Epithelial cell of esophagus (primary cell): Measurements from ENCODE around the gene MYOF.

Source experiments
- DNase-seq: peaks from one replicate; pipeline ENCODE4 v3.0.0; 2010; ENCODE audit warnings: low read depth
- H3K4me3 ChIP-seq: 2 replicates; pipeline ENCODE4 v1.5.1; 2011; ENCODE audit warnings: mild to moderate bottlenecking, low read length, control low read depth
- TF ChIP-seq, protein P1 (sequence below): IDR thresholded peaks from 2 replicates; pipeline ENCODE4 v1.5.1; 2011; ENCODE audit warnings: low read depth, mild to moderate bottlenecking, low read length, control low read depth, inconsistent platforms; ENCODE audit not compliant: insufficient read depth; ENCODE audit errors: missing control alignments

MYOF gene

DNA sequence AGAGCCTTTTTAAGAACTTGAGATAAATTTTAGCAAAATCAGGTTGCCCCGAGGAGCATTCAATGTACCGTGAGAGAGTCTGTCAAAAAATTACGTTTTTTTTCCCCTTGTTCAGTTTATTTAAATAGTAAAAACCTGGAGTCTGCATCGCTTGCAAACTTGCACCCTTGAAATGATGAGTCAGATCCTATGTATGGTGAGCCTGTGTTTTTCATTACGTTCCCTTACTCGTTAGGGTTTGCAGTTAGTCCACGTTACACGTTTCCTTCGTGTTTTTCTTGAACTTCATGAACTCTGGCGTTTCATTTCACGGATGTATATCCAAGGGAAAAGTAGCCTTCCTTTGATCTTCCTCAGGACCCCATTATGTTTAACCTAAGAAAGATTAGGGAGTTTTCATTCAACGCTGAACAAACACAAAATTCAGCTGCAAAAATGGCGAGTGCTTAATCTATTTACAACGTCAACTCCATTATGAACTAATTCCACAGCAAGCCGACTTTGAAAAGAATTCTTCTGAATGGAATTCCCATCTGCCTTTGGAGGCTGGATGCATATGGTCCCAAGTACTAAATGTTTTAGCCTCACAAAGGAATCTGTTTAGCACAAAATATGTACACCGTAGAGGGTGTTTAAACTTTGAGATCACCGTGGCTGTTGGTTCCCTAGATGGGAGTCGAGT lies 182.4 kb downstream of the MYOF start:
- DNase-seq: no peak
- no peak overlapping the region for H3K4me3 ChIP-seq
- TF ChIP-seq, protein P1, sequence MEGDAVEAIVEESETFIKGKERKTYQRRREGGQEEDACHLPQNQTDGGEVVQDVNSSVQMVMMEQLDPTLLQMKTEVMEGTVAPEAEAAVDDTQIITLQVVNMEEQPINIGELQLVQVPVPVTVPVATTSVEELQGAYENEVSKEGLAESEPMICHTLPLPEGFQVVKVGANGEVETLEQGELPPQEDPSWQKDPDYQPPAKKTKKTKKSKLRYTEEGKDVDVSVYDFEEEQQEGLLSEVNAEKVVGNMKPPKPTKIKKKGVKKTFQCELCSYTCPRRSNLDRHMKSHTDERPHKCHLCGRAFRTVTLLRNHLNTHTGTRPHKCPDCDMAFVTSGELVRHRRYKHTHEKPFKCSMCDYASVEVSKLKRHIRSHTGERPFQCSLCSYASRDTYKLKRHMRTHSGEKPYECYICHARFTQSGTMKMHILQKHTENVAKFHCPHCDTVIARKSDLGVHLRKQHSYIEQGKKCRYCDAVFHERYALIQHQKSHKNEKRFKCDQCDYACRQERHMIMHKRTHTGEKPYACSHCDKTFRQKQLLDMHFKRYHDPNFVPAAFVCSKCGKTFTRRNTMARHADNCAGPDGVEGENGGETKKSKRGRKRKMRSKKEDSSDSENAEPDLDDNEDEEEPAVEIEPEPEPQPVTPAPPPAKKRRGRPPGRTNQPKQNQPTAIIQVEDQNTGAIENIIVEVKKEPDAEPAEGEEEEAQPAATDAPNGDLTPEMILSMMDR: no peak

DNA sequence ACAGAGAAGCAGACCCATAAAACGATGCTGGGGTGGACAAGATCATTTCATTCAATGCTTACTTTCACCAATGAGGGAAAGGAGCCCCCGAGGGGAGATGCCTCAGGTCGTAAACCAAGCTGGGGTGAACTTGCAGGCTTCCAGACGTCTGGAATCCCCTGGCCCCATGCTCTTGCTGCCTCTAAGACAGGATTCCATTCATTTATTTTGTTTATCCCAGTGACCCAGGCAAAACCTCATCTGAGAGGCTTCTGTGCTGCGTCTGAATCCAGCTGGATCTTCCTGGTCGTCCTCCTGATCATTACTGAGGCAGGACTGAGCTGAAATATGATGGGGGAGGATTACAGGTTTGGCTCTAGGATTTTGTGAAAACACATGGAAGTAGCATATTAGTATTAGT lies 182.9 kb downstream of the MYOF start:
- no peak overlapping the region for H3K4me3 ChIP-seq
- no peak for DNase-seq
- TF ChIP-seq, protein P1: no peak

DNA sequence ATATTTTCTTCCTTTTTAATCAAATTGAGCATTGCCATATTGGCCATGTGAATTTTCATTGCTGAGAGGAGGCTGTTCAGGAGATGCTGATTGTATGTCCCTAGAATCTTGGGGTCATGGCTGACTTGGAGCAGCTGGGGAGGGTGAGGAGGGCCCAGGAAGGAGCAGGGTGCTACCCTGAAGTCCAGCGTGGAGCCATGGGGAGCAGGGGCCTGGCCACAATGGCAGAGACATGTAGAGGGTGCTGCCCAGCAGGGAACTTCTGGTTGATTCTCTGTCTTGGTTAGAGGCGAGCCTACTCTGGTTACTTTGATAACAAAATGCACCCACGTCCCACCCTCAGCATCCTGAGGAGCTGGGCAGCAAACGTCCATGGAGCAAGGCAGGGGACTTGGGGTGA lies 186.0 kb downstream of the MYOF start:
- DNase-seq: no peak
- TF ChIP-seq, protein P1: no peak
- H3K4me3 ChIP-seq: no peak overlapping the region

DNA sequence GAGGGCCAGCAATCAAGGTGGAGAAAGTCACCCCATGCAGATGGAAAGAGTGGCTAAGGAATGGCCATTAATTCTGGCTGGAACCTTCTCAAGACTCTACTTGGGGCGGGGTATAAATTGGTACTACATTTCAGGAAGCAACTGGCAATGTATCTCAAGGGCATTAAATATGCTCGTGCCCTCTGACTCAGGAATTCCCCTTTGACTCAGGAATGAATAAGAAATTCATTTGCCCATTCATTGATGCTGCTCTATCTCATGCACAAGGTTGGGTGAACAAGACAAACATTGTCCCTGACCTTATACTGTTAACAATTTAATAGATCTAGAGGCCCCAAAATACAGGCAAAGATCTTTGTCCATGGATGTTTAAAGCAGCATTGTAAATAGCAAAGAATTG lies 188.1 kb downstream of the MYOF start:
- no peak overlapping the region for H3K4me3 ChIP-seq
- peak; percentile 60 for DNase-seq
- TF ChIP-seq, protein P1: no peak

DNA sequence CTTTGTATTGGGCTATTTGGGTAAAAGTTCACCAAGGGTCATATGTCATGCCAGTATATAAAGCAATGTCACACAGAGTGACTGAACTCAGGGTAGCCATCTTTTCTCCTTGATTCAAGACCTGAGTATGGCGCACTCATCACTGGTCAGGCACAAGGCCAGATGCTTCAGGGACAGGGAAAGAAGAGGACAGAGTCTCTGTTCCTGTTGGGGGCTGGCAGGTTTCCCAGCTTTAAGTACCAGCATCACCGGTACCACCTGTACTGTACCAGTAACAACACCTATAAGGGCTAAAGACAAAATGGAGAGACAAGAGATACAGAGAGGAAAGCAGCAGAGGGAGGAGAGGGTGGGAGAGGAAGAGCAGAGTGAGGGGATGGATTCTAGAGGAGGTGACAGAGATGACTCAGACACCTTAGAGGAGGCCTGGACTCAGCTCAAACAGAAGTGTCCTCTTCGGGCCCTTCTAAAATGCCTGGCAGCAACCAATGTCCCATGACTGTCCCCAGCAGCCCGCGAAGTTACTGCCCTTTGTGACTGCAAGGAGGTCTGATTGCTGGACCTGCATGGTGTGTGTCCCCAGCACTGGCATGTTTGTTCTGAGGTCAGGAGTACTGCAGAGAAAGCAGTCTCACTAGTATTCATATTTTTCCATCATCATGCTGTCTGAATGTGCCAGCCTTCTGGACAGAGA lies 191.3 kb downstream of the MYOF start:
- no peak for DNase-seq
- H3K4me3 ChIP-seq: no peak overlapping the region
- TF ChIP-seq, protein P1: no peak

DNA sequence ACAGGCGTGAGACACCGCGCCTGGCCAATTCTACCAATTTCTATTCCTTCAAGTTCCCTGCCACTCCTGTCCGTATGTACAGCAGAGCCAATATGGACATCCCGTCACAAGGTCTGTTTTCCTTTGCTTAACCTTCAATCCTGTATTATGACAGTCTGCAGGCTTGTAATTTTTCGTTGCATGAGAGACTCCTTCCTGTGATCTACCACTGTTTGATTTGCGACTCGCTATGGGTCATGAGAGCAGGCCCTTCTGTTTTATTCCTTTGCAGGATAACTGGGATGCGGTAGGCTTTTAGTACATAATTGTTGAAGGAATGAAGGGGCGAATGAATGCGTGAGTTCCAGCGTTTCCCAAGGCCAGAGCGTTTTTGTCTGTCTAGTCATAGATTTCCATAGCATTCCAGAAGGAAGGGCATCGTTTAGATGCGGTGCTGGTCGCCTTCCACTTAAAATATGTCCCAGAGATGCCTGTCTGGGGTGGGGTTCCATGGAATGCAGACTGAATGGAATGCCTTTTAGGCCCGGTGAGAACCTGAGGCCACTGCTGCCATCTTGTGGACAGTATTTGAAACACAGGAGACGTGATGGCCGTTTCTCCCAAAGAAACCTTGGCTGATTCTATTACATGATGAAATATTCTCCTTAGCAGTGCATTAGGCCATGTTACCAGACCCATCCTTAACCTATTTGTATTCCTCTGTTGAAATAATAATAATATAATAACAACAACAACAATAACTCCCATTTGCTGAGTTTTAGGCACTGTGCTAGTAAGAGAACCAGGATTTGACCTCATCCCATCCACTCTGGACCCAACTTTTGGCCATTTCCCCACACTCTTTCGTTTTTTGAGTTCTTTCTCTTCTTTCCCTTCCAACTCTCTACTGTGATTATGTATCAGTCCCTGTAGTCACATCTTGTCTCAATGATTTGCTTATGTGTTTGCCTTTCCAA lies 193.2 kb downstream of the MYOF start:
- peak; percentile 82 for DNase-seq
- TF ChIP-seq, protein P1: peak; percentile 83
- no peak overlapping the region for H3K4me3 ChIP-seq
